ENCODE data around the gene METTL24.

Gene METTL24

DNA sequence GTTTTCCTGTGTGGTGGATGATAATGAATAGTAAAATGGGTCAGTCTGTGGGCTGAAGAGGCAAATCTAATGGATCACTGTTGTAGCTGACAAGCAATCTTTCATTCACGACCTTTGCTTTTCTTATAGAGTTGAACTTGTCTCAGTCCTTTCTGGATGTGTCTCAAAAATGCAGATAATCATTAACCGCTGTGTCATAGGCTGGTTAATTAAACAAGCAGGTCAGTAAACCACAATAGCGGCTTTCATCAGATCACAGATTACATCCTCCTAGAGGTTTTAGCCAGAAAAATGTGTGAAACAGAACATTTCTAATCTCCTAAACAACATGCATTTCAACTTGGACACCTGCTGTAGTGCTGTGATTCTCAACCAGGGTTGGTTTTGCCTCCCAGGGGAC, 2.5 kb upstream of the METTL24 start:
- Histone ChIP-seq H3K27ac (ENCODE audit: low read depth, low read length) (no peak overlapping the region), H3K27me3 (ENCODE audit: control insufficient read depth, insufficient read depth, low read length) (peaks cover 31% of the 10 kb centered on the region)

DNA sequence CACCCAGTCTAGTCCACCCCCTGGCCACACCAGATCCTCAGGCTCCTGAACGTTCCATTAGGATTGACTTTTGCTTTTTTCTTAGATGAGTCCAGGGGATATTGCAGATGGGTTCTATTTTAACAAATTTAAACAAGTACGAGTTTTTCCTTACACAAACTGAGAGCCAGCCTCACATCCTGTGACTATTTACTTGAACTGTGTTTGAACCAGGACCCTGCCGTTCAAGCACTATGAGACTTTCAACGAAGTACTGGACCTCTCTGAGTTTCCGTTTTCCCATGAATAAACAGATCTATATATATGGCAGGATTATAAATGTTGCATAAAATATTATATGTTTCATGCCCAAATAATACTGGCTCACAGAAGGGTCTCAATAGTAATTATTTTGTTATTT, 1.4 kb upstream of the METTL24 start:
- H3K4me3 ChIP-seq (ENCODE audit: low read depth, low read length), result no peak overlapping the region
- no peaks in the 10 kb centered on the region for H3K9me3 ChIP-seq (ENCODE audit: control insufficient read depth, insufficient read depth, low read depth, low read length)
- H3K27me3 ChIP-seq (ENCODE audit: control insufficient read depth, insufficient read depth, low read length), result peaks cover 31% of the 10 kb centered on the region
- no peak overlapping the region for H3K27ac ChIP-seq (ENCODE audit: low read depth, low read length)
- H3K9ac ChIP-seq (ENCODE audit: low read length), result no peak overlapping the region
- no peaks in the 10 kb centered on the region for H3K36me3 ChIP-seq (ENCODE audit: control insufficient read depth, insufficient read depth, low read length)
- peaks cover 29% of the 10 kb centered on the region for H3K4me1 ChIP-seq (ENCODE audit: control insufficient read depth, insufficient read depth, low read length)

More for the DNA sequence above, 2.5 kb upstream of the METTL24 start:
- H3K4me1 ChIP-seq (ENCODE audit: control insufficient read depth, insufficient read depth, low read length), result peaks cover 30% of the 10 kb centered on the region
- no peak overlapping the region for H3K4me3 ChIP-seq (ENCODE audit: low read depth, low read length)
- no peak overlapping the region for H3K9ac ChIP-seq (ENCODE audit: low read length)
- H3K9me3 ChIP-seq (ENCODE audit: control insufficient read depth, insufficient read depth, low read depth, low read length), result no peaks in the 10 kb centered on the region
- no peaks in the 10 kb centered on the region for H3K36me3 ChIP-seq (ENCODE audit: control insufficient read depth, insufficient read depth, low read length)

DNA sequence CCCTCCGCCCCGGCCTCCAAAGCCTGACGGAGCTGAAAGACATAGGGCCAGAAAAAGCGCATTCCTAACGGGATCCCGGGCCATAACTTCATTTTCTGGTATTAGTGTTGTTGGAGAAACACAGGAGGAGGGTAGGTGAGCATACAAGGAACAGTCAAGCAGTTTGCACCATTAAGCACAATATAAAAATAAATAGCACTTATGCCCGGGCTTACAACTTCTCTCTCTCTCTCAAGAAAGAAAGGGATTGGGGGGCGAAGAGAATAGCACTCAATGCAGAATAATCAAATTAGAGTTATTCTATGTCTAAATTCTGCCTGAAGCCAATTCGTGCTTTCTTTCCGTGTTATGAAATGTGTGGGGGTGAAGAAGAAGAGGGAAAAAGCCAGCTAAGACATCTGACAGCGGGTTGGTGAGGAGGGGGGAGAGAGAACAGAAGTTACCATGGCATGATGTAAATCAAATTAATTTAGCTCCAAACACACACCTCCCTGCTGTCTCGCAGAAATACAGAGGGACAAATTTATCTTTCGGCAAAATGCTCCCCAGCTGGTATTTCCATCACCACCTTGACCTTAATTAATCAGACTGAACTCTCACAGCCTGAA, 508 bp upstream of the METTL24 start:
- Histone ChIP-seq H3K4me3 (ENCODE audit: low read depth, low read length) (peak overlapping the region; percentile 67), H3K27ac (ENCODE audit: low read depth, low read length) (no peak overlapping the region), H3K9ac (ENCODE audit: low read length) (no peak overlapping the region), H3K9me3 (ENCODE audit: control insufficient read depth, insufficient read depth, low read depth, low read length) (no peaks in the 10 kb centered on the region), H3K4me1 (ENCODE audit: control insufficient read depth, insufficient read depth, low read length) (peaks cover 24% of the 10 kb centered on the region), H3K27me3 (ENCODE audit: control insufficient read depth, insufficient read depth, low read length) (peaks cover 31% of the 10 kb centered on the region), H3K36me3 (ENCODE audit: control insufficient read depth, insufficient read depth, low read length) (no peaks in the 10 kb centered on the region)

DNA sequence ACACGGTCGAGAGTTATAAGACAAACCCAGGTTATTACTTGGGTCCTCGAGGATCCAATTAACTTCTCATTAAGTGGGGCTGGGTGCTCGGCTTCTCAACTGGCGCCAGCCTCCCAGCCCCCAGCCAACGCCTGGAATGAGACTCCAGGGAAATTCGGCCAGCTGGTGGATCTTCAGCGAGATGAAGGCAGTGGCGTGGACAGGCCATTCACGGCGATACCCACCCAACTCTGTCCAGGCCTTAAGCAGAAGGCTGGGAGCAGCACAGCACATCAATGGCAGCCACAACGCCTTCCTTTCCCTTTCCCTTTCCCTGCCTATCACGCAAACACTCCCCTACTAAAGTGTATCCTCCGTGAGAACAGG, 868 bp downstream of the METTL24 start:
- Histone ChIP-seq H3K9me3 (ENCODE audit: control insufficient read depth, insufficient read depth, low read depth, low read length) (no peaks in the 10 kb centered on the region), H3K4me1 (ENCODE audit: control insufficient read depth, insufficient read depth, low read length) (peaks cover 34% of the 10 kb centered on the region), H3K9ac (ENCODE audit: low read length) (no peak overlapping the region), H3K27me3 (ENCODE audit: control insufficient read depth, insufficient read depth, low read length) (peaks cover 31% of the 10 kb centered on the region), H3K4me3 (ENCODE audit: low read depth, low read length) (peak overlapping the region; percentile 67), H3K27ac (ENCODE audit: low read depth, low read length) (no peak overlapping the region), H3K36me3 (ENCODE audit: control insufficient read depth, insufficient read depth, low read length) (no peaks in the 10 kb centered on the region)

DNA sequence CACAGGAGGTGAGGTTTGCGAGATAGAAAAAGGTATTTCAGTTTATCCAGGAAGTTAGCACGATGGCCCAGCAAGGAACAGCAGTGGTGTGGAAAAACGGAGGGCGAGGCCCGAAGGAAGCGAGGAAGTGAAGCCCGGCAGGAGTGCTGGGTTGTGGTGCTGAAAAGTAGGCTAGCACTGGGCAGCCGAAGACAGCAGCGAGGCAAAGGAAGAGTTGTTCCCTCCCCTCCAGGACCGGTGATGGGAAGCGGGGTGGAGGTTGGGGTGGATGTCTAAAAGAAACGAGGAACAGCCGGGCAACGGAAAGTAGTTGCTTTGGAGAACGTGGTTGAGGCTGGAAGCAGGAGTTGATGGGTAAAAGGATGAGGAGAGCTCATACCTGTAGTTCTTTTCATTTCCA, 1.4 kb downstream of the METTL24 start:
- Histone ChIP-seq H3K9ac (ENCODE audit: low read length) (no peak overlapping the region), H3K4me1 (ENCODE audit: control insufficient read depth, insufficient read depth, low read length) (peaks cover 40% of the 10 kb centered on the region), H3K27ac (ENCODE audit: low read depth, low read length) (no peak overlapping the region), H3K9me3 (ENCODE audit: control insufficient read depth, insufficient read depth, low read depth, low read length) (no peaks in the 10 kb centered on the region), H3K36me3 (ENCODE audit: control insufficient read depth, insufficient read depth, low read length) (no peaks in the 10 kb centered on the region), H3K4me3 (ENCODE audit: low read depth, low read length) (peak overlapping the region; percentile 67), H3K27me3 (ENCODE audit: control insufficient read depth, insufficient read depth, low read length) (peaks cover 31% of the 10 kb centered on the region)

DNA sequence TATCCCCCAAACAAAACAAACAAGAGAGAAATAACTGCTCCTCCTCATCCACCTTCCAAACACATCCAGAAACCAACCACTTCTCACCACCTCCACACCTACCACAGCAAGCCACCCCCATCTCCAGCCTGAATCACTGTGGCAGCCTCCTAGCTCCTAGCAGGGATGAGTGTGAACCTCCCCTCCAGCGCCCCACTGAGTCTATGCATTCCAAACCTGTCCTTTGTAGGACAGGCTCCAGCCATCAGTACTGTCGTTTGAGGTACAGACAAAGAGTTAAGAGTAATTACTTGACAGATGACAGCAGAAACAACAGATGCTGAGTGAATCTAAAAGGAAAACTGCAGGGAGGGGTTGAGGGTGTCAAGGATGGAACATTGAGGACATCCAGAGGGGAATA, 2.4 kb downstream of the METTL24 start:
- Histone ChIP-seq H3K27ac (ENCODE audit: low read depth, low read length) (no peak overlapping the region), H3K9me3 (ENCODE audit: control insufficient read depth, insufficient read depth, low read depth, low read length) (no peaks in the 10 kb centered on the region), H3K4me1 (ENCODE audit: control insufficient read depth, insufficient read depth, low read length) (peaks cover 40% of the 10 kb centered on the region), H3K27me3 (ENCODE audit: control insufficient read depth, insufficient read depth, low read length) (peaks cover 31% of the 10 kb centered on the region), H3K4me3 (ENCODE audit: low read depth, low read length) (no peak overlapping the region), H3K36me3 (ENCODE audit: control insufficient read depth, insufficient read depth, low read length) (no peaks in the 10 kb centered on the region), H3K9ac (ENCODE audit: low read length) (no peak overlapping the region)

DNA sequence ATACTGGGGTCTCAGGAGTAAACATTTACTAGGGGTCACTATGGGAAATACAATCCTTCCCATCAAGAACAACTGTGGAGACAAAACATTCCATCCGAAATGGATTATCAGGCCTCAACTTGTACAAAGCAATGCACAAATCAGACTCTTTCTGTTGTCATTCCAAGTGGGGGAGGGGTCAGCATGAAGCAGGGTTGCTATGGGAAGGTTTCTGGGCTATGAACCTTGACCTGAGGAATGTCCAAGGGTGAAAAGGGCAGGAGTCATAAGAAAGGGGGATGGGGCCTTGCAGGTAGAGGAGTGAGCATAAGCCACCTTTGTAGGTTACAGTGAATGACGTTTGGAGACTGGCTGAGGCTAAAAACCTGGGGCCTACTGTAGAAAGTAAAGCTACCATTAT, 3.1 kb downstream of the METTL24 start:
- Histone ChIP-seq H3K36me3 (ENCODE audit: control insufficient read depth, insufficient read depth, low read length) (no peaks in the 10 kb centered on the region), H3K4me3 (ENCODE audit: low read depth, low read length) (no peak overlapping the region), H3K27ac (ENCODE audit: low read depth, low read length) (no peak overlapping the region), H3K9me3 (ENCODE audit: control insufficient read depth, insufficient read depth, low read depth, low read length) (no peaks in the 10 kb centered on the region), H3K4me1 (ENCODE audit: control insufficient read depth, insufficient read depth, low read length) (peaks cover 40% of the 10 kb centered on the region), H3K27me3 (ENCODE audit: control insufficient read depth, insufficient read depth, low read length) (peaks cover 31% of the 10 kb centered on the region), H3K9ac (ENCODE audit: low read length) (no peak overlapping the region)

DNA sequence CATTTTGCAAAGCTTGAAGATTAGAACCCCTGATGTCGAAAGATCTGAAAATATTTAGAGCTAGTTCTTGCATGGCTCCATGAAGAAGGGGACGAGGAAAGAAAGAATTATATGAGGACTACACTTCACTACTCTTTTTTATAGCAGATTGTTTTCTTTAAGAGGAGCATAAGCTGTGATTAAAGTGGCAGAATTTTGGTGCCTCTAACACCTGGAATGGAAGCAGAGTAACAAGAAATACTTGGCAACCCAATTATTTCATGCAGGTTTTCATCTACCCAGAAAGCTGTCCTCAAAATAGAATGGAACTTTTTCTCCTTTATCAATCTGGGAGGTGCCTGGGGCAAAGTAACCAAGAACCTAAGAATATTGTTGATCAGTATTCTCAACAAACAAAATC, 4.0 kb downstream of the METTL24 start:
- H3K36me3 ChIP-seq (ENCODE audit: control insufficient read depth, insufficient read depth, low read length), result no peaks in the 10 kb centered on the region
- H3K4me1 ChIP-seq (ENCODE audit: control insufficient read depth, insufficient read depth, low read length), result peaks cover 40% of the 10 kb centered on the region
- H3K9me3 ChIP-seq (ENCODE audit: control insufficient read depth, insufficient read depth, low read depth, low read length), result no peaks in the 10 kb centered on the region
- no peak overlapping the region for H3K27ac ChIP-seq (ENCODE audit: low read depth, low read length)
- no peak overlapping the region for H3K4me3 ChIP-seq (ENCODE audit: low read depth, low read length)
- H3K9ac ChIP-seq (ENCODE audit: low read length), result no peak overlapping the region
- H3K27me3 ChIP-seq (ENCODE audit: control insufficient read depth, insufficient read depth, low read length), result peaks cover 27% of the 10 kb centered on the region

DNA sequence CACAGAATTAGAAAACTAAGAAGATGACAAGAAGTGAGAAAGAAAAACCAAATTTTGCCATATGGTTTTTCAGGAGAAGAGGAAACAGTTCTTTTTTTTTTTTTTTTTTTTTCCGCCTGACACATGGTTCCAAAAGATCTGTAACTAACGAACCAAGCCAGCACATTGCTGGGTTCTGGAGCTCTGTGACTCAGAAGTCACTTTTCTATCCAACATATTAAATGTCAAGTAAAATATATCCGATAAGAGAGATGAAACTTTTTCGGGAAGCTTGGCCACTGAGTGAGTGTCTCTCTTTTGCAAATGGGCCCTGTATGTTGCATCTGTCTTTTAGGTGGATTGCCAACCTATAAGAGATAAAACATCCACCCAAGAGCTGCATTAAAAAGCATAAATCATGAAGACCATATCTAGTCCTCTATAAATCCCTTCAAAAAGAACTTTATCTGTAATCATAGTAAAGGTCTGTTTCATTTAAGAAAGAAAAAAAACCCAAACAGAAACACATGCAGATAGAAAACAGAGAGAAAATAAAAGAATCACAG, 4.6 kb downstream of the METTL24 start:
- Histone ChIP-seq H3K4me1 (ENCODE audit: control insufficient read depth, insufficient read depth, low read length) (peaks cover 40% of the 10 kb centered on the region), H3K36me3 (ENCODE audit: control insufficient read depth, insufficient read depth, low read length) (no peaks in the 10 kb centered on the region), H3K4me3 (ENCODE audit: low read depth, low read length) (no peak overlapping the region), H3K9me3 (ENCODE audit: control insufficient read depth, insufficient read depth, low read depth, low read length) (no peaks in the 10 kb centered on the region), H3K9ac (ENCODE audit: low read length) (no peak overlapping the region), H3K27me3 (ENCODE audit: control insufficient read depth, insufficient read depth, low read length) (peaks cover 21% of the 10 kb centered on the region), H3K27ac (ENCODE audit: low read depth, low read length) (no peak overlapping the region)

DNA sequence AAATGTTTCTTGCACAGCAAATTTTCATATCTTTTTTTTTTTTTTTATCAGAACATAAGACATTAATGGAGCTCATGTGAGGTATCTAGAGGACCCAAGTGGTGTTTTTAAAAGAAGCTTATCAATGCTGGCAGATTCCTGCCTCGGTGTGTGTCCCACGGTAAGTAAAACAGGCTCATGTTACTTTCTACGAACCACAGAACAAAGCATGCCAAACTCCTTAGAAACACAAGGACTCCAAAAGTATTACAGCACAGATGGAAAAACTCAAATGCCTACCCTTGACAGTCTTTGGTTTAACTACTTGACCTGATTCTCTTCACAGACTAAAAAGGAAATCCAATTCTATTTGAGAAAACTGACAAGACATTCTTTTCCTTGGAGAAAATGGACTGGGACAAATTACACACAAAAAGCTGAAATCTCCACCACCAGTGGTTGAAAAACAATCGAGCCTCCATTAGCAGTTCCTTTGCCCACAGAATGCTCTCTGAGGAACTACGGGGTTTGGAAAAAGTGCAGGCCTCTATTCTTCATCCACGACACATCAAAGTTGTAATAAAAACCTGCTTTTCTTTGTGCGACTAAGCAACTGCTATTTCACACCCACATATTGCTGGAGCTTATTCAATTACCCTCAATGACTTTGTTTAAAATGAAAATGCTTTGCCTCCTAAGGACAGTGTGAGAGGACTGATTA, 5.4 kb downstream of the METTL24 start:
- no peak overlapping the region for H3K27ac ChIP-seq (ENCODE audit: low read depth, low read length)
- no peaks in the 10 kb centered on the region for H3K9me3 ChIP-seq (ENCODE audit: control insufficient read depth, insufficient read depth, low read depth, low read length)
- no peaks in the 10 kb centered on the region for H3K36me3 ChIP-seq (ENCODE audit: control insufficient read depth, insufficient read depth, low read length)
- H3K9ac ChIP-seq (ENCODE audit: low read length), result no peak overlapping the region
- peaks cover 40% of the 10 kb centered on the region for H3K4me1 ChIP-seq (ENCODE audit: control insufficient read depth, insufficient read depth, low read length)
- H3K4me3 ChIP-seq (ENCODE audit: low read depth, low read length), result no peak overlapping the region
- H3K27me3 ChIP-seq (ENCODE audit: control insufficient read depth, insufficient read depth, low read length), result peaks cover 16% of the 10 kb centered on the region

DNA sequence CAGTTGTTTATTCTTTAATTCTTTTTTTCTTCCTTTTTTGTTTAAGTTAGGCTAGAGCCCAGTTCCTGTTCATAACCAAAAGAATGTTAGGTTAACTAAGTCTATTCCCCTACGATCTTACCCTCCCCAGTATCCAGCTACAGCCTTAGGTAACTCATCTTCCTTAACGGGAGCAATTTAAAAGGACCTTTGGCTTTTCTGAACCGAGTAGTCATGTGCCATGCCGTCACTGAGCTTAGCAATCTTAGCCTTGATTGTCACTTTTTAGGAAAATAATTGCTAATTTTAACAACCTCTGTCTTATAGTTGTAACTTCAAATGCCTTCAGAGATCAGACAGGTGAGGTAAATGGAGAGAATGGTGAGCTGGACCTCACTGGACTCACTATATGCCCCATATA, 6.2 kb downstream of the METTL24 start:
- Histone ChIP-seq H3K27me3 (ENCODE audit: control insufficient read depth, insufficient read depth, low read length) (peaks cover 8% of the 10 kb centered on the region), H3K27ac (ENCODE audit: low read depth, low read length) (no peak overlapping the region), H3K4me3 (ENCODE audit: low read depth, low read length) (no peak overlapping the region), H3K36me3 (ENCODE audit: control insufficient read depth, insufficient read depth, low read length) (no peaks in the 10 kb centered on the region), H3K4me1 (ENCODE audit: control insufficient read depth, insufficient read depth, low read length) (peaks cover 34% of the 10 kb centered on the region), H3K9ac (ENCODE audit: low read length) (no peak overlapping the region), H3K9me3 (ENCODE audit: control insufficient read depth, insufficient read depth, low read depth, low read length) (no peaks in the 10 kb centered on the region)

All from HUES6 (cell line).